BLaER1 treated with 17β-estradiol and CSF1 and Interleukin-3, amounts not matched to agents 10 nM and 100 nM (cell line): Measurements from ENCODE around the gene IBA57.
"Not testable (repeated sequence)": the region's sequence is repeated elsewhere in the genome, so short reads cannot be mapped to it uniquely, and the experiment has no call there.

Experiments
- H3K27ac ChIP-seq, 11 experiments: shearing (Covaris generic); formaldehyde crosslinking; 2 replicates each; pipeline ENCODE4 v1.8.1; 2022
- H3K27me3 ChIP-seq, 11 experiments: shearing (Covaris generic); formaldehyde crosslinking; 2 replicates each; pipeline ENCODE4 v1.8.1; 2022
- H3K36me3 ChIP-seq, 11 experiments: shearing (Covaris generic); formaldehyde crosslinking; 2 replicates each; pipeline ENCODE4 v1.8.1; 2022
- H3K4me1 ChIP-seq, 10 experiments: shearing (Covaris generic); formaldehyde crosslinking; 2 replicates each; pipeline ENCODE4 v1.8.1; 2022
- H3K4me2 ChIP-seq, 11 experiments: shearing (Covaris generic); formaldehyde crosslinking; 2 replicates each; pipeline ENCODE4 v1.8.1; 2022
- H3K4me3 ChIP-seq, 10 experiments: shearing (Covaris generic); formaldehyde crosslinking; 2 replicates each; pipeline ENCODE4 v1.8.1; 2022
- H3K9ac ChIP-seq, 11 experiments: shearing (Covaris generic); formaldehyde crosslinking; 2 replicates each; pipeline ENCODE4 v1.8.1; 2022
- H3K9me3 ChIP-seq, 11 experiments: shearing (Covaris generic); formaldehyde crosslinking; replicated peaks in 1 of 11; 2 replicates each; pipeline ENCODE4 v1.8.1; 2022
- H4K20me1 ChIP-seq, 11 experiments: shearing (Covaris generic); formaldehyde crosslinking; 2 replicates each; pipeline ENCODE4 v1.8.1; 2022
- Cebpa-rat ChIP-seq, 11 experiments: shearing (Covaris generic); IDR thresholded peaks; 2 replicates each; pipeline ENCODE4 v1.8.1; 2022

IBA57 gene

DNA sequence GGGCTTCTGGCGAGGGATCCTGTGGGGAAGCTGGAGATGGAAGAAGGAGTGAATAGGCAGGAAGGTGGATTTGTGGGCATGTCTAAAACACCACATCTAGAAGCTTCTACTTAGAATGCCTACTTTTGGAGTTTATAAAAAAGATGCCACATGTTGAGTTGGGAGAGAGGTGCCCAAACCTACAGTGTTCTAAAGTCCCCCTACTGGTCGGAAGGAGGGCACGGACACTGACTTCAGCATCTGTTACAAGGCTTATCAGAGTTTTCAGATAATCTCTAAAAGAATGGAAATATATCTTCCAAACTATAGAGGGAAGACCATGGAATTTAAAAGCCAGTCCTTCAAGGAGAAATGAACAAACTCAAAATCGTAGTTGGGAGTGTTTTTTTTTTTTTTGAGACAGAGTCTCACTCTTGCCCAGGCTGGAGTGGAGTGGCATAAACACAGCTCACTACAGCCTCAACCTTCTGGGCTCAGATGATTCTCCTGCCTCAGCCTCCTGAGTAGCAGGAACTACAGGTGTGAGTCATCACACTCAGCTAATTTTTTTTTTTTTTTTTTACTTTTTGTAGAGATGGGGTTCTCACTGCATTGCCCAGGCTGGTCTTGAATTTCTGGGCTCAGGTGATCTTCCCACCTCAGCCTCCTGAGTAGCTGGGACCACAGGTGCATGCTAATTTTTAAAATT is 14.8 kb downstream of the IBA57 start:
- Histone ChIP-seq H3K4me2 (peak overlapping the region in 3 of 11 experiments; percentile 77 to 87 (median 80); a peak in 3 of 22 replicates), H3K4me1 (peaks cover 40 to 51% (median 41%) of the 10 kb centered on the region in 10 experiments), H3K9me3 (no peaks in the 10 kb centered on the region), H3K27me3 (no peaks in the 10 kb centered on the region), H3K4me3 (no peak overlapping the region), H3K27ac (no peak overlapping the region), H3K9ac (no peak overlapping the region), H4K20me1 (peaks cover 0 to 72% (median 28%) of the 10 kb centered on the region in 11 experiments; a peak in 15 of 22 replicates), H3K36me3 (peaks cover 0 to 6% (median under 1%) of the 10 kb centered on the region in 11 experiments; a peak in 4 of 22 replicates)
- no peak for TF ChIP-seq Cebpa-rat (IDR thresholded peaks at IDR 0.05)

DNA sequence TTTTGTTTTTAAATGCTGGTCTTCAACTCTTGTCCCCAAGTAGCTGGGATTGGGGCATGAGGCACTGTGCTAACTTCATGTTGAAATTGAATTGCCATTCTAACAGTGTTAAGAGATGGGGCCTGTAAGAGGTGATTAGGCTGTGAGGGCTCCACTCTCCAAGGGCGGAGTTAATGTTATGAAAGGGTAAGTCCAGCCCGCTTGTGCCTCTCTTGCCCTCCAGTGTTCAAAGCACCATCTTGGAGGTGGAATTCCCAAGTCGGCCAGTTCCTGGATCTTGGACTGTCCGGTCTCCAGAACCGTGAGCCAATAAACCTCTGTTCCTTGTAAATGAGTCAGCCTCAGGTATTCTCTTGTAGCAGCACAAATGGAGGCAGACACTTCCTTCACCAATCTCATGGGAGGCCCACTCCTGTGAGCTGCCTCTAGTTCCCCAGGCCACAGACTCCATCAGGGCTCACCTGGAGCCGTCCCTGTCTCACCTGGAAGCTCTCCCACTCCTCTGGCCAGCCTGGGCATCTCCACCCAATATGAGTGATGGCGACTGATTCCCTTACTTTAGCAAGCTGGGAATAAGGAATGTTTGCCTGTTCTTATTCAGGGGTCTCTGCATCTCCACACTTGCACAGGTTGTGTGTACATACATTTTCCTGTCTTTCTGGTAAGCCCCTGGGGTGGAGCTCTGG is 15.5 kb downstream of the IBA57 start:
- no peak overlapping the region for H3K27ac ChIP-seq
- H3K27me3 ChIP-seq: no peaks in the 10 kb centered on the region
- H3K9me3 ChIP-seq: no peaks in the 10 kb centered on the region
- H3K9ac ChIP-seq: no peak overlapping the region
- no peak for TF ChIP-seq Cebpa-rat (IDR thresholded peaks at IDR 0.05)
- H3K36me3 ChIP-seq: peaks cover 0 to 6% (median 0%) of the 10 kb centered on the region in 11 experiments; a peak in 1 of 22 replicates
- H3K4me2 ChIP-seq: no peak overlapping the region; a peak in 1 of 22 replicates
- peaks cover 33 to 44% (median 34%) of the 10 kb centered on the region in 10 experiments for H3K4me1 ChIP-seq
- peaks cover 0 to 65% (median 21%) of the 10 kb centered on the region in 11 experiments; a peak in 13 of 22 replicates for H4K20me1 ChIP-seq
- no peak overlapping the region for H3K4me3 ChIP-seq

DNA sequence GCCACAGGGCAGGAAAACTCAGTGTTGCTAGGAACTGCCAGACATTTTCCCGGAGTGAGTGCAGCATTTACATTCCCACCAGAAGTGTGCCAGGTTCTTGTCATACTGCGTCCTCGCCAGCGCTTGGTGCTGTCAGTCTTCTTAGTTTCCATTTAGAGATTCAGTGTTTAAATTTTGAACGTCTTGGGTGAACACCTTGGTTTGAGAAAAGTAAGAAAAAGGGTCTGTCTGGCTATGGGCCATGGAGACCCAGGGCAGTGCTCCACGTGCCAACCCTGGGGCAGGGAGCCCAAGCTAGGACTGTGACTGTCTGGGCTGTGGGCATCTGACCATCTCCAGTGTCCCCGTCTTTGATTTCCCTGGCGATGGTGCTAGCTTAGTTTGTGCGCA is 16.0 kb downstream of the IBA57 start:
- Histone ChIP-seq H3K27me3 (no peaks in the 10 kb centered on the region), H3K4me2 (no peak overlapping the region), H3K36me3 (peaks cover 0 to 6% (median 0%) of the 10 kb centered on the region in 11 experiments; a peak in 1 of 22 replicates), H3K27ac (no peak overlapping the region), H3K9me3 (no peaks in the 10 kb centered on the region), H3K9ac (no peak overlapping the region), H3K4me1 (peaks cover 28 to 39% (median 29%) of the 10 kb centered on the region in 10 experiments), H3K4me3 (no peak overlapping the region), H4K20me1 (peaks cover 0 to 60% (median 15%) of the 10 kb centered on the region in 11 experiments; a peak in 13 of 22 replicates)
- TF ChIP-seq Cebpa-rat (IDR thresholded peaks at IDR 0.05): no peak

DNA sequence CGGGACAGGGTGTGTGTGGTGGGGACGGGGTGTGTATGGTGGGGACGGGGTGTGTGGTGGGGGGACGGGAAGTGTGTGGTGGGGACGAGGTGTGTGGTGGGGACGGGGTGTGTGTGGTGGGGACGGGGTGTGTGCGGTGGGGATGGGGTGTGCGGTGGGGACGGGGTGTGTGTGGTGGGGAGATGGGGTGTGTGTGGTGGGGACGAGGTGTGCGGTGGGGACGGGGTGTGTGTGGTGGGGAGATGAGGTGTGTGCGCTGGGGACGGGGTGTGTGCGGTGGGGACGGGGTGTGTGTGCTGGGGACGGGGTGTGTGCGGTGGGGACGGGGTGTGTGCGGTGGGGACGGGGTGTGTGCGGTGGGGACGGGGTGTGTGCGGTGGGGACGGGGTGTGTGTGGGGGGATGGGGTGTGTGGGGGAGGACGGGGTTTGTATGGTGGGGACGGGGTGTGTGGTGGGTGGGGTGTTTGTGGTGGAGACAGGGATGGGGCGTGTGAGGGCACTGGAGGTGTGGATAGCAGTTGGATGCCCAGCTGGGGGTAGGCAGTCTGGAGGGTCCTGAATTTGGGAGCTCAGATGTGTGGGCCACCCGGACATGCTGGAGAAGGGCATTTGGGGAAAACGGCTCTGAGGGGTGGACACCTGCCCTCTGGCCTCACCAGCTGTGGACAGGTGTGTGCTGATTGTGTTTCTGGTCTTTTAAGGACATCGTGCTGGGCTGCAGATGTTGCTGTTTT is 16.9 kb downstream of the IBA57 start:
- Histone ChIP-seq H4K20me1 (peaks cover 0 to 51% (median 8%) of the 10 kb centered on the region in 11 experiments; a peak in 11 of 22 replicates), H3K27ac (no peak overlapping the region), H3K36me3 (peaks cover 0 to 6% (median 0%) of the 10 kb centered on the region in 11 experiments; a peak in 1 of 22 replicates), H3K27me3 (no peaks in the 10 kb centered on the region), H3K4me2 (no peak overlapping the region), H3K4me3 (no peak overlapping the region), H3K9ac (no peak overlapping the region; a peak in 1 of 22 replicates), H3K4me1 (peaks cover 19 to 31% (median 21%) of the 10 kb centered on the region in 10 experiments), H3K9me3 (no peaks in the 10 kb centered on the region)
- no peak for TF ChIP-seq Cebpa-rat (IDR thresholded peaks at IDR 0.05)

DNA sequence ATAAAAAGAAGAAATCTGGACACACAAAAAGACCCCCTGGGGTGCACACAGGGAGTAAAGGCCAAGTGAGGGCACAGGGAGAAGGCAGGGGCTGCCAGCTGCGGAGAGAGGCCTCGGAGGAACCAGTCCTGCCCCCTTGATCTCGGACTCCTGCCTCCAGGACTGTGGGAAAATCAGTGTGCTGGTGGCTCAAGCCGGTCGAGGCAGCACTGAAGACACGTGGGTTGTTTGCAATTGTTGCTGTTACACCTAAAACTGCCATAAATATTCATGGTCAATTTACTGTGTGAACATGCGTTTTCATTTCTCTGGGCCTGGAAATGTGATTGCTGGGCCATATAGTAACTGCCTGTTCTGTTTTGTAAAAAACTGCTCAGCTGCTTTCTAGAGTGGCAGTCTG is 18.5 kb downstream of the IBA57 start:
- Histone ChIP-seq H3K9me3 (peaks cover 0 to 13% (median 7%) of the 10 kb centered on the region in 11 experiments; a peak in 12 of 22 replicates), H3K27ac (no peak overlapping the region), H3K4me3 (no peak overlapping the region), H3K4me2 (no peak overlapping the region), H3K27me3 (no peaks in the 10 kb centered on the region), H3K4me1 (peaks cover 3 to 14% (median 4%) of the 10 kb centered on the region in 10 experiments; a peak in 17 of 20 replicates), H3K36me3 (peaks cover 0 to 6% (median 0%) of the 10 kb centered on the region in 11 experiments; a peak in 1 of 22 replicates), H4K20me1 (peaks cover 0 to 35% (median 0%) of the 10 kb centered on the region in 11 experiments; a peak in 5 of 22 replicates), H3K9ac (no peak overlapping the region)
- TF ChIP-seq Cebpa-rat (IDR thresholded peaks at IDR 0.05): no peak

DNA sequence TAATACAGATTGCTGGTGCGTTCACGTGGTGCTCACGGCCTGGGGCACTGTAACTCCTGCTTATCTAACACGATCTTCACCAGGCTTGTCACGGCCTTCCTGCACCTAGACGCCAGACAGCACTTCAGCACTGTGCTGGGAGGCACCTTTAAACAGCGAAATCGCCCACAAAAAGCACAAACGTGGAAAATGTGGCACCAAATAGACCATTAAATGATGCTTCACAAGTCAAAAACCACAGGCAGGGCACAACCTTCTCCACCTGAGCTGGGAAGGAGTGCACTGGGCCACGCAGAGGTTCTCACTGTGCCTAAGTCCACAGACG is 20.0 kb downstream of the IBA57 start:
- H3K36me3 ChIP-seq: peaks cover 0 to 6% (median 0%) of the 10 kb centered on the region in 11 experiments; a peak in 1 of 22 replicates
- no peak overlapping the region for H3K4me3 ChIP-seq
- H3K9ac ChIP-seq: no peak overlapping the region
- TF ChIP-seq Cebpa-rat (IDR thresholded peaks at IDR 0.05): no peak
- H3K27me3 ChIP-seq: no peaks in the 10 kb centered on the region
- no peak overlapping the region for H3K4me2 ChIP-seq
- peaks cover 0 to 13% (median 7%) of the 10 kb centered on the region in 11 experiments; a peak in 12 of 22 replicates for H3K9me3 ChIP-seq
- no peaks in the 10 kb centered on the region for H3K4me1 ChIP-seq
- no peak overlapping the region for H3K27ac ChIP-seq
- H4K20me1 ChIP-seq: peaks cover 0 to 26% (median 0%) of the 10 kb centered on the region in 11 experiments; a peak in 3 of 22 replicates

DNA sequence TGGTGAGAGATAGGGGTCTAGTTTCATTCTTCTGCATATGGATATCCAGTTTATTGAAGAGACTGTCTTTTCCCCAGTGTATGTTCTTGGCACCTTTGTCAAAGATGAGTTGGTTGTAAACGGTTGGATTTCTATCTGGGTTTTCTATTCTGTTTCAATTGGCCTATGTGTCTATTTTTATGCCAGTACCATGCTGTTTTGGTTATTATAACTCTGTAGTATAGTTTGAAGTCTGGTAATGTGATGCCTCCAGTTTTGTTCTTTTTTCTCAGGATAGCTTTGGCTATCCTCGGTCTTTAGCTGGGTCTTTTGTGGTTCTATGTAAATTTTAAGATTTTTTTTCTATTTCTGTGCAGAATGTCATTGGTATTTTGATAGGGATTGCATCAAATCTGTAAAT is 22.6 kb downstream of the IBA57 start:
- not testable (repeated sequence) for H3K27me3 ChIP-seq, H3K4me3 ChIP-seq
- H3K9me3 ChIP-seq: peaks cover 0 to 13% (median 7%) of the 10 kb centered on the region in 11 experiments; a peak in 12 of 22 replicates

DNA sequence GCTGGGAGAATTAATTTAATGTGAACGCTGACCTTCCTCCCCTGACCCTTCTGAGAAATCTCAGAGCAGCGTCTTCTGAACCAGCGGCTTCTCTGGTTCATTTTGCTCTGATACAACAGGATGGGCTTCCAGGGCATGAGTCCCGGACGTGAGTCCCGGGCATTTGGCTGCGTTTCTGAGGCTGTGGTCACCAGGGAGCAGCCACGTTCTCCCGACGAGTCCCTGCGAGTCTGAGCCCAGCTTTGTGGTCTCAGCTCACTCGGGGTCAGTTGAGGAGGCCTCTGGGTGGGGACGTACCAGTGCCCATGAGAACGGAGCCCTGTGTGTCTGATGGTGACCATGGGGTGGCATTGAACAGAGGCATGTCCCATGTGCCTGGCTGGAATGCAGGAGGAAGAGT is 24.6 kb downstream of the IBA57 start:
- Histone ChIP-seq H3K36me3 (no peaks in the 10 kb centered on the region), H3K4me1 (no peaks in the 10 kb centered on the region), H3K27ac (no peak overlapping the region), H3K4me2 (no peak overlapping the region), H3K4me3 (no peak overlapping the region), H3K9me3 (peaks cover 0 to 13% (median 7%) of the 10 kb centered on the region in 11 experiments; a peak in 12 of 22 replicates), H3K27me3 (no peaks in the 10 kb centered on the region), H4K20me1 (peaks cover 0 to 8% (median 0%) of the 10 kb centered on the region in 11 experiments; a peak in 2 of 22 replicates), H3K9ac (no peak overlapping the region)
- TF ChIP-seq Cebpa-rat (IDR thresholded peaks at IDR 0.05): no peak

More for the DNA sequence above, 22.6 kb downstream of the IBA57 start:
- not testable (repeated sequence) for H3K4me1 ChIP-seq, H3K9ac ChIP-seq, H3K36me3 ChIP-seq, H3K27ac ChIP-seq, H3K4me2 ChIP-seq
- peaks cover 0 to 18% (median 0%) of the 10 kb centered on the region in 11 experiments; a peak in 1 of 22 replicates for H4K20me1 ChIP-seq
